Uterus (tissue), 2 donors: Measurements from ENCODE around the gene LCN10.

Source experiments
- CTCF ChIP-seq, 4 experiments: fragments of 200-600 bp in 2 of 4; fragments of 450-650 bp in 2 of 4; sonication (generic) in 2 of 4; IDR thresholded peaks; one replicate each; pipeline ENCODE4 v1.5.1; 2016 to 2019; ENCODE audit warnings: antibody characterized with exemption in 4 of 4, mild to moderate bottlenecking in 2 of 4, moderate library complexity in 1 of 4
- POLR2A ChIP-seq, 2 donors: fragments of 450-650 bp; IDR thresholded peaks; one replicate each; pipeline ENCODE4 v1.6.1; 2016; ENCODE audit warnings: antibody characterized with exemption in 2 of 2, mild to moderate bottlenecking in 1 of 2, moderate library complexity in 1 of 2

DNA sequence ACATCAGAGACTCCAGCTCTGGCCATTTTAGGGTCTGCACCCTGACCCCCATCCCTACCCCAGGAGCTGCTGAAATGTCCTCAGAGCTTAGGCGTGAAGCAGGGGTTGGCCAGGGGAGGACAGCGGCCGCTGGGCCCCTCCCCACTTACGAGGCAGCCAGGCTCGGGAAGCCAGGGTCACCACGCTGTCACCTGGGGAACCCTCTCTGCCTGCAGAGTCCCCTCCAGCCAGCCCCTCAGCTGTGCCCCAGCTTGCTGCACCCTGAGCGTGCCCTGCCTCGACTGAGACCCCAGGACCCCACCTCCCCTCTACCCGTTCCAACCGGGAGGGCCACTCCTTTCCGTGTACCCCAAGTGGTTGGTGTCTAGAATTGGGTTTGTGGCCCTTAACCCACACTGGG lies 2.7 kb downstream of the LCN10 start:
- TF ChIP-seq CTCF (IDR thresholded peaks at IDR 0.05) (no peak), POLR2A (IDR thresholded peaks at IDR 0.05) (no peak)
